ENCODE measurements around the gene GCKR.

The GCKR gene

GRCh38 chr2:27494944-27495554, 1.6 kb upstream of the GCKR start, which contains the start of gene FNDC4:
Gene FNDC4 (minus strand): TSS chr2:27495200. CDS start chr2:27494679, 521 bp downstream.
- H3K27ac Mint-ChIP-seq: no peak within 1 kb of the TSS
- peaks cover 53% of the 10 kb centered on the region for H3K27me3 Mint-ChIP-seq
- peaks cover 15% of the 10 kb centered on the region for H3K4me1 Mint-ChIP-seq (ENCODE audit: low read depth)
- no peaks in the 10 kb centered on the region for H3K36me3 Mint-ChIP-seq (ENCODE audit: low read depth)
- peak within 1 kb of the TSS; percentile 68 for H3K4me3 Mint-ChIP-seq
- no peaks in the 10 kb centered on the region for H3K9me3 Mint-ChIP-seq
- peak; percentile 42 for DNase-seq

- DNase-seq: no peak
- Mint-ChIP-seq H3K27ac (no peak overlapping the region), H3K27me3 (peaks cover 53% of the 10 kb centered on the region), H3K9me3 (no peaks in the 10 kb centered on the region), H3K4me1 (ENCODE audit: low read depth) (peaks cover 9% of the 10 kb centered on the region), H3K4me3 (peak overlapping the region; percentile 68), H3K36me3 (ENCODE audit: low read depth) (no peaks in the 10 kb centered on the region)
These were observed 741 bp upstream of the GCKR start for GRCh38 chr2:27495840-27496356.

- no peak overlapping the region for H3K27ac Mint-ChIP-seq
- H3K4me1 Mint-ChIP-seq (ENCODE audit: low read depth): peaks cover 8% of the 10 kb centered on the region
- no peaks in the 10 kb centered on the region for H3K9me3 Mint-ChIP-seq
- DNase-seq: no peak
- H3K36me3 Mint-ChIP-seq (ENCODE audit: low read depth): no peaks in the 10 kb centered on the region
- H3K4me3 Mint-ChIP-seq: no peak overlapping the region
- H3K27me3 Mint-ChIP-seq: peaks cover 53% of the 10 kb centered on the region
These were observed 619 bp downstream of the GCKR start for GRCh38 chr2:27497288-27497627.

- Mint-ChIP-seq H3K4me1 (ENCODE audit: low read depth) (peaks cover 8% of the 10 kb centered on the region), H3K27ac (no peak overlapping the region), H3K36me3 (ENCODE audit: low read depth) (no peaks in the 10 kb centered on the region), H3K9me3 (no peaks in the 10 kb centered on the region), H3K4me3 (no peak overlapping the region), H3K27me3 (peaks cover 45% of the 10 kb centered on the region)
- no peak for DNase-seq
These were observed 2.3 kb downstream of the GCKR start for GRCh38 chr2:27498975-27499374.

GRCh38 chr2:27501042-27501441, 4.4 kb downstream of the GCKR start:
- Mint-ChIP-seq H3K9me3 (no peaks in the 10 kb centered on the region), H3K36me3 (ENCODE audit: low read depth) (no peaks in the 10 kb centered on the region), H3K27me3 (peaks cover 29% of the 10 kb centered on the region), H3K27ac (no peak overlapping the region), H3K4me3 (no peak overlapping the region), H3K4me1 (ENCODE audit: low read depth) (no peaks in the 10 kb centered on the region)
- DNase-seq: no peak

- no peak overlapping the region for H3K27ac Mint-ChIP-seq
- no peak for DNase-seq
- no peak overlapping the region for H3K4me3 Mint-ChIP-seq
- H3K4me1 Mint-ChIP-seq (ENCODE audit: low read depth): no peaks in the 10 kb centered on the region
- no peaks in the 10 kb centered on the region for H3K36me3 Mint-ChIP-seq (ENCODE audit: low read depth)
- H3K9me3 Mint-ChIP-seq: no peaks in the 10 kb centered on the region
- H3K27me3 Mint-ChIP-seq: peaks cover 18% of the 10 kb centered on the region
These were observed 5.5 kb downstream of the GCKR start for GRCh38 chr2:27502142-27502541.

- Mint-ChIP-seq H3K4me1 (ENCODE audit: low read depth) (no peaks in the 10 kb centered on the region), H3K4me3 (no peak overlapping the region), H3K27me3 (no peaks in the 10 kb centered on the region), H3K27ac (no peak overlapping the region), H3K9me3 (no peaks in the 10 kb centered on the region), H3K36me3 (ENCODE audit: low read depth) (no peaks in the 10 kb centered on the region)
- no peak for DNase-seq
These were observed 9.9 kb downstream of the GCKR start for GRCh38 chr2:27506587-27506986.

- DNase-seq: no peak
- no peak overlapping the region for H3K4me3 Mint-ChIP-seq
- no peaks in the 10 kb centered on the region for H3K27me3 Mint-ChIP-seq
- no peaks in the 10 kb centered on the region for H3K4me1 Mint-ChIP-seq (ENCODE audit: low read depth)
- no peaks in the 10 kb centered on the region for H3K9me3 Mint-ChIP-seq
- H3K27ac Mint-ChIP-seq: no peak overlapping the region
- H3K36me3 Mint-ChIP-seq (ENCODE audit: low read depth): no peaks in the 10 kb centered on the region
These were observed 10.7 kb downstream of the GCKR start for GRCh38 chr2:27507293-27507692.

GRCh38 chr2:27509326-27509725, 12.7 kb downstream of the GCKR start:
- Mint-ChIP-seq H3K4me3 (no peak overlapping the region), H3K27ac (no peak overlapping the region), H3K9me3 (no peaks in the 10 kb centered on the region), H3K27me3 (peaks cover 7% of the 10 kb centered on the region), H3K36me3 (ENCODE audit: low read depth) (no peaks in the 10 kb centered on the region), H3K4me1 (ENCODE audit: low read depth) (no peaks in the 10 kb centered on the region)
- no peak for DNase-seq

- H3K36me3 Mint-ChIP-seq (ENCODE audit: low read depth): no peaks in the 10 kb centered on the region
- H3K4me3 Mint-ChIP-seq: no peak overlapping the region
- H3K9me3 Mint-ChIP-seq: no peaks in the 10 kb centered on the region
- peaks cover 27% of the 10 kb centered on the region for H3K27me3 Mint-ChIP-seq
- H3K4me1 Mint-ChIP-seq (ENCODE audit: low read depth): no peaks in the 10 kb centered on the region
- DNase-seq: no peak
- H3K27ac Mint-ChIP-seq: no peak overlapping the region
These were observed 21.6 kb downstream of the GCKR start for GRCh38 chr2:27518113-27518781.

GRCh38 chr2:27518782-27519113, 22.1 kb downstream of the GCKR start:
- H3K27me3 Mint-ChIP-seq: peaks cover 27% of the 10 kb centered on the region

GRCh38 chr2:27520316-27520715, 23.7 kb downstream of the GCKR start:
- Mint-ChIP-seq H3K9me3 (no peaks in the 10 kb centered on the region), H3K36me3 (ENCODE audit: low read depth) (no peaks in the 10 kb centered on the region), H3K4me3 (no peak overlapping the region), H3K27ac (no peak overlapping the region), H3K27me3 (peaks cover 30% of the 10 kb centered on the region), H3K4me1 (ENCODE audit: low read depth) (no peaks in the 10 kb centered on the region)
- DNase-seq: no peak

More at GRCh38 chr2:27518782-27519113, 22.1 kb downstream of the GCKR start:
- H3K4me1 Mint-ChIP-seq (ENCODE audit: low read depth): no peaks in the 10 kb centered on the region
- no peak overlapping the region for H3K27ac Mint-ChIP-seq
- H3K9me3 Mint-ChIP-seq: no peaks in the 10 kb centered on the region
- DNase-seq: no peak
- no peaks in the 10 kb centered on the region for H3K36me3 Mint-ChIP-seq (ENCODE audit: low read depth)
- no peak overlapping the region for H3K4me3 Mint-ChIP-seq

- no peaks in the 10 kb centered on the region for H3K9me3 Mint-ChIP-seq
- DNase-seq: no peak
- H3K4me1 Mint-ChIP-seq (ENCODE audit: low read depth): peaks cover 5% of the 10 kb centered on the region
- no peak overlapping the region for H3K27ac Mint-ChIP-seq
- H3K27me3 Mint-ChIP-seq: peaks cover 35% of the 10 kb centered on the region
- no peaks in the 10 kb centered on the region for H3K36me3 Mint-ChIP-seq (ENCODE audit: low read depth)
- H3K4me3 Mint-ChIP-seq: no peak overlapping the region
These were observed 25.8 kb downstream of the GCKR start for GRCh38 chr2:27522400-27522945.

- Mint-ChIP-seq H3K27me3 (peaks cover 19% of the 10 kb centered on the region), H3K9me3 (no peaks in the 10 kb centered on the region), H3K36me3 (ENCODE audit: low read depth) (no peaks in the 10 kb centered on the region), H3K4me1 (ENCODE audit: low read depth) (peaks cover 9% of the 10 kb centered on the region), H3K4me3 (no peak overlapping the region), H3K27ac (no peak overlapping the region)
- no peak for DNase-seq
These were observed 30.5 kb downstream of the GCKR start for GRCh38 chr2:27527182-27527581.

- no peak for DNase-seq
- Mint-ChIP-seq H3K4me3 (no peak overlapping the region), H3K27ac (no peak overlapping the region), H3K4me1 (ENCODE audit: low read depth) (peaks cover 8% of the 10 kb centered on the region), H3K36me3 (ENCODE audit: low read depth) (no peaks in the 10 kb centered on the region), H3K27me3 (peaks cover 11% of the 10 kb centered on the region), H3K9me3 (no peaks in the 10 kb centered on the region)
These were observed 35.3 kb downstream of the GCKR start for GRCh38 chr2:27531983-27532382.
